DOHH2 (cell line): ENCODE results near the gene FNDC3B.

ENCODE experiments used
- EZH2phosphoT487 ChIP-seq: fragments of 200-600 bp; sonication (generic); IDR thresholded peaks from 2 replicates; pipeline ENCODE4 v1.6.1; 2017; ENCODE audit warnings: borderline replicate concordance, mild to moderate bottlenecking, antibody characterized with exemption, low read length, moderate library complexity, mixed read lengths
- TF ChIP-seq, protein P1 (sequence below): fragments of 200-600 bp; sonication (generic); IDR thresholded peaks from one replicate; pipeline ENCODE4 v1.5.1; 2014; ENCODE audit warnings: antibody characterized with exemption, mild to moderate bottlenecking, low read depth, low read length; ENCODE audit not compliant: poor library complexity, severe bottlenecking

- TF ChIP-seq, protein P1, sequence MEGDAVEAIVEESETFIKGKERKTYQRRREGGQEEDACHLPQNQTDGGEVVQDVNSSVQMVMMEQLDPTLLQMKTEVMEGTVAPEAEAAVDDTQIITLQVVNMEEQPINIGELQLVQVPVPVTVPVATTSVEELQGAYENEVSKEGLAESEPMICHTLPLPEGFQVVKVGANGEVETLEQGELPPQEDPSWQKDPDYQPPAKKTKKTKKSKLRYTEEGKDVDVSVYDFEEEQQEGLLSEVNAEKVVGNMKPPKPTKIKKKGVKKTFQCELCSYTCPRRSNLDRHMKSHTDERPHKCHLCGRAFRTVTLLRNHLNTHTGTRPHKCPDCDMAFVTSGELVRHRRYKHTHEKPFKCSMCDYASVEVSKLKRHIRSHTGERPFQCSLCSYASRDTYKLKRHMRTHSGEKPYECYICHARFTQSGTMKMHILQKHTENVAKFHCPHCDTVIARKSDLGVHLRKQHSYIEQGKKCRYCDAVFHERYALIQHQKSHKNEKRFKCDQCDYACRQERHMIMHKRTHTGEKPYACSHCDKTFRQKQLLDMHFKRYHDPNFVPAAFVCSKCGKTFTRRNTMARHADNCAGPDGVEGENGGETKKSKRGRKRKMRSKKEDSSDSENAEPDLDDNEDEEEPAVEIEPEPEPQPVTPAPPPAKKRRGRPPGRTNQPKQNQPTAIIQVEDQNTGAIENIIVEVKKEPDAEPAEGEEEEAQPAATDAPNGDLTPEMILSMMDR = no peak
- TF ChIP-seq EZH2phosphoT487 = no peak
These were observed 223.7 kb downstream of the FNDC3B start for GRCh38 chr3:172262991-172263608.
